Activated CD8-positive, alpha-beta memory T cell treated with anti-CD3 and anti-CD28 coated beads, Interleukin-2, amount 10 ng/mL, durations not matched to agents 7 days and 5 days (primary cell): ENCODE measurements around the gene NR6A1. TPM values are rescaled to one million over a fixed set of nuclear protein-coding genes. Genes with fewer than 3 reads are reported as not detected.

ENCODE experiments used
- ATAC-seq: fragments of 150-1000 bp; cut with Tn5 transposase; one replicate; pipeline ENCODE4 v1.10.0; 2021; ENCODE audit warnings: moderate library complexity
- CTCF ChIA-PET: fragments of 350-600 bp; sonication (Branson Sonifier 250); formaldehyde crosslinking; loops from one replicate; lab custom pipeline; 2021; ENCODE audit warnings: antibody characterized with exemption; lab: Charles Lee
- DNase-seq: peaks from one replicate; pipeline ENCODE4 v3.0.0-alpha.2; 2020
- H3K27ac Mint-ChIP-seq: one replicate; pipeline ENCODE4 v1.8.0; 2021; ENCODE audit warnings: mild to moderate bottlenecking, mixed read lengths
- H3K27me3 Mint-ChIP-seq: one replicate; pipeline ENCODE4 v1.8.0; 2021; ENCODE audit warnings: mixed read lengths
- H3K36me3 Mint-ChIP-seq: one replicate; pipeline ENCODE4 v1.8.0; 2021; ENCODE audit warnings: mild to moderate bottlenecking, mixed read lengths
- H3K4me1 Mint-ChIP-seq: one replicate; pipeline ENCODE4 v1.8.0; 2021; ENCODE audit warnings: mixed read lengths
- H3K4me3 Mint-ChIP-seq: one replicate; pipeline ENCODE4 v1.8.0; 2021; ENCODE audit warnings: mild to moderate bottlenecking, moderate library complexity, mixed read lengths
- H3K9me3 Mint-ChIP-seq: one replicate; pipeline ENCODE4 v1.8.0; 2022; ENCODE audit warnings: low read depth, mixed read lengths
- total RNA-seq, 2 experiments: library from RNA; stranded (reverse); gene quantifications; one replicate each; pipeline ENCODE4 v1.2.3, GENCODE V29; 2021

The NR6A1 gene
- total RNA-seq, 2 experiments from 2014 or later = 0.44 to 1.2 TPM

GRCh38 chr9:124718928-124719327, 52.2 kb downstream of the NR6A1 start:
- CTCF ChIA-PET = no interaction called here
- no peak for DNase-seq
- Mint-ChIP-seq H3K27ac (no peak overlapping the region), H3K27me3 (peaks cover 21% of the 10 kb centered on the region), H3K36me3 (no peaks in the 10 kb centered on the region), H3K4me3 (no peak overlapping the region), H3K4me1 (peaks cover 3% of the 10 kb centered on the region), H3K9me3 (no peaks in the 10 kb centered on the region)
- no peak for ATAC-seq

- CTCF ChIA-PET = interaction anchor here (1.0 to 1.1 kb wide), 2 partner anchors 10 to 100 kb away, joined by 3 read pairs; no protein-coding TSS in a partner anchor
- Mint-ChIP-seq H3K27me3 (peaks cover 20% of the 10 kb centered on the region), H3K27ac (no peak overlapping the region), H3K4me3 (no peak overlapping the region), H3K36me3 (no peaks in the 10 kb centered on the region), H3K4me1 (peaks cover 3% of the 10 kb centered on the region), H3K9me3 (no peaks in the 10 kb centered on the region)
- ATAC-seq (no peak), DNase-seq (no peak)
Measured at GRCh38 chr9:124717597-124717996, 53.5 kb downstream of the NR6A1 start.

DNA sequence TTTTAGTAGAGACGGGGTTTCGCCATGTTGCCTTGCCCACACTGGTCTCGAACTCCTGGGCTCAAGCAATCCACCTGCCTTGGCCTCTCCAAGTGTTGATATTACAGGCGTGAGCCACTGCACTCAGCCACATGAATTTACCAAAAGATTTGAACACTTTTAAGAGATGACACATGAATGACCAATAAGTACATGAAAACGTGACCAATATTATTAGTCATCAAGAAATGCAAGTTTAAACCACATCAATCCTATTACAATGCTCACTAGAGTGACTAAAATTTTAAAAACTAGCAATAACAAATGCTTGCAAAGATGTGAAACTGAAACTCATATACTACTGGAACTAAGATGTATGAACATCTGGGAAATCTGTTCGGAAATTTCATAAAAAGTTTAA, 54.3 kb downstream of the NR6A1 start:
- Mint-ChIP-seq H3K9me3 (no peaks in the 10 kb centered on the region), H3K27me3 (peaks cover 19% of the 10 kb centered on the region), H3K27ac (no peak overlapping the region), H3K4me3 (no peak overlapping the region), H3K36me3 (no peaks in the 10 kb centered on the region), H3K4me1 (peaks cover 6% of the 10 kb centered on the region)
- ATAC-seq (peak; percentile 16), DNase-seq (no peak)
- CTCF ChIA-PET = interaction anchor here (1.0 to 1.6 kb wide), 3 partner anchors 48 to 99 kb away, joined by 3 to 4 read pairs (median 3); no protein-coding TSS in a partner anchor

DNA sequence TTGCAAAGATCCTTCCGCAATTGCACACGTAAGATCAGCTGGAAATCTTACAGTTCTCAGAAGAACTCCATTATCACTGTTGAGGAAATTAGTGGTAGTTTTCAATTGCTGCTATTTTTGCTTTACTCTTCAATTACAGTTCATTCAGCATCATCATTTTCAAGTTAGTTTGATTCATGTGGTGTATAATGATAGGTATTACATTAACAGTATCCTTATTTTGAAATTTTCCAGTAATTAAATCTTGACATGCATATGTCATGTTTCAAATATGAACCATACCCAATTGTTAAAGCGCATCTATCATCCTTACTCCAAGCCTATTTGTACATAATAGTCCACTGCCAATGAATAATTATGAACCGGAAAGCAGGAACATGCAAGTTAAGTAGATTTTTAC, 60.3 kb downstream of the NR6A1 start:
- peaks cover 19% of the 10 kb centered on the region for H3K27me3 Mint-ChIP-seq
- peaks cover 4% of the 10 kb centered on the region for H3K4me1 Mint-ChIP-seq
- H3K27ac Mint-ChIP-seq = no peak overlapping the region
- no peak overlapping the region for H3K4me3 Mint-ChIP-seq
- CTCF ChIA-PET = interaction anchor here (0.6 to 4.5 kb wide), 8 partner anchors 75 to 664 kb away, joined by 3 to 63 read pairs (median 4); partner anchors contain the start of gene WDR38
- H3K36me3 Mint-ChIP-seq = no peaks in the 10 kb centered on the region
- H3K9me3 Mint-ChIP-seq = no peaks in the 10 kb centered on the region
- ATAC-seq (no peak), DNase-seq (no peak)

- Mint-ChIP-seq H3K4me1 (peaks cover 4% of the 10 kb centered on the region), H3K36me3 (no peaks in the 10 kb centered on the region), H3K27me3 (peaks cover 19% of the 10 kb centered on the region), H3K4me3 (no peak overlapping the region), H3K9me3 (no peaks in the 10 kb centered on the region), H3K27ac (no peak overlapping the region)
- no peak for ATAC-seq
- no peak for DNase-seq
- CTCF ChIA-PET = interaction anchor here (1.5 to 2.5 kb wide), 2 partner anchors 92 to 158 kb away, joined by 5 to 13 read pairs; no protein-coding TSS in a partner anchor
Measured at GRCh38 chr9:124709292-124709690, 61.8 kb downstream of the NR6A1 start.

- ATAC-seq (no peak), DNase-seq (no peak)
- H3K4me3 Mint-ChIP-seq = no peak overlapping the region
- no peaks in the 10 kb centered on the region for H3K9me3 Mint-ChIP-seq
- no peaks in the 10 kb centered on the region for H3K36me3 Mint-ChIP-seq
- peaks cover 4% of the 10 kb centered on the region for H3K4me1 Mint-ChIP-seq
- H3K27me3 Mint-ChIP-seq = peaks cover 19% of the 10 kb centered on the region
- CTCF ChIA-PET = interaction anchor here (1.5 to 2.5 kb wide), 2 partner anchors 91 to 157 kb away, joined by 5 to 13 read pairs; no protein-coding TSS in a partner anchor
- no peak overlapping the region for H3K27ac Mint-ChIP-seq
Measured at GRCh38 chr9:124708633-124709291, 62.3 kb downstream of the NR6A1 start.

GRCh38 chr9:124708074-124708473, 63.0 kb downstream of the NR6A1 start:
- no peak overlapping the region for H3K27ac Mint-ChIP-seq
- CTCF ChIA-PET = interaction anchor here (1.0 to 2.5 kb wide), 4 partner anchors 10 to 156 kb away, joined by 3 to 13 read pairs (median 5); no protein-coding TSS in a partner anchor

GRCh38 chr9:124707666-124708065, 63.4 kb downstream of the NR6A1 start:
- ATAC-seq (no peak), DNase-seq (no peak)
- CTCF ChIA-PET = interaction anchor here (1.0 to 2.5 kb wide), 3 partner anchors 10 to 90 kb away, joined by 3 to 13 read pairs (median 5); no protein-coding TSS in a partner anchor
- peaks cover 15% of the 10 kb centered on the region for H3K27me3 Mint-ChIP-seq
- H3K36me3 Mint-ChIP-seq = no peaks in the 10 kb centered on the region
- H3K4me1 Mint-ChIP-seq = peaks cover 4% of the 10 kb centered on the region
- no peak overlapping the region for H3K27ac Mint-ChIP-seq
- no peak overlapping the region for H3K4me3 Mint-ChIP-seq
- H3K9me3 Mint-ChIP-seq = no peaks in the 10 kb centered on the region

More at GRCh38 chr9:124708074-124708473, 63.0 kb downstream of the NR6A1 start:
- Mint-ChIP-seq H3K4me1 (peaks cover 4% of the 10 kb centered on the region), H3K27me3 (peaks cover 16% of the 10 kb centered on the region), H3K9me3 (no peaks in the 10 kb centered on the region), H3K4me3 (no peak overlapping the region), H3K36me3 (no peaks in the 10 kb centered on the region)
- DNase-seq (no peak), ATAC-seq (no peak)

DNA sequence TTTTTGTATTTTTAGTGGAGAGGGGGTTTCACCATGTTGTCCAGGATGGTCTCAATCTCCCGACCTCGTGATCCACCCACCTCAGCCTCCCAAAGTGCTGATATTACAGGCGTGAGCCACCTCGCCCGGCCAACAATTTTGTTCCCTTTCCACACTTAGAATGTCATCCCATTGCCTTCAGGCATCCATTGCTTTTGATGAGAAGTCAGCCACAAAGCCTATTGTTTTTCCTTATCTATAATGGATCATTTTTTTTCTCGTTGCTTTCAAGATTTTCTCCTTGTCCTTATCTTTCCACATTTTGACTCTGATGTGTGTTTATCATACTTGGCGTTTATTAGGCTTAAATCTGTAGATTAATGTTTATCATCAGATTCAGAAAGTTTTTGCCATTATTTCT, 64.4 kb downstream of the NR6A1 start:
- Mint-ChIP-seq H3K36me3 (no peaks in the 10 kb centered on the region), H3K9me3 (no peaks in the 10 kb centered on the region), H3K4me1 (no peaks in the 10 kb centered on the region), H3K27ac (no peak overlapping the region), H3K4me3 (no peak overlapping the region), H3K27me3 (peaks cover 13% of the 10 kb centered on the region)
- ATAC-seq (no peak), DNase-seq (no peak)
- CTCF ChIA-PET = no interaction called here

- CTCF ChIA-PET = no interaction called here
- no peaks in the 10 kb centered on the region for H3K36me3 Mint-ChIP-seq
- H3K9me3 Mint-ChIP-seq = no peaks in the 10 kb centered on the region
- H3K27ac Mint-ChIP-seq = no peak overlapping the region
- no peaks in the 10 kb centered on the region for H3K4me1 Mint-ChIP-seq
- no peaks in the 10 kb centered on the region for H3K27me3 Mint-ChIP-seq
- no peak overlapping the region for H3K4me3 Mint-ChIP-seq
- ATAC-seq = no peak
- DNase-seq = no peak
Measured at GRCh38 chr9:124699575-124699974, 71.5 kb downstream of the NR6A1 start.

DNA sequence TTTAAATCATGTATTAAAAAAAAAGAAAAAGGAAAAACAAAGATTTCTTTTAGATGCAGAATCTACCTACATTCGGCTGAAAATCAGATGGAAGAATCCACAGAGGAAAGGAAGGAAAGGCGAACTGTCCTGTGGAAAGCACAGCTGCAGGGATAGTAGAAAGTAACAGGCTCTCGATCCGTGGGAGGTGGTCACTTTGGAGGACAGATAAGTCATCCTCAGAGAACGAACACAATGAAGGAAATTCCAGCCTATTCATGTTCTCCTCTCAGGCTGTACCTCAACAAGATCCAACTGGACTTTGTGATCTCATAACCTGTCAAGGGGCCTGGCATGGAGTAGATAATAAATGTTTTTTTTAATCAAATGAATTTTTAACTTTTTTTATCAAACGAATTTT, 72.8 kb downstream of the NR6A1 start:
- Mint-ChIP-seq H3K4me3 (no peak overlapping the region), H3K27me3 (peaks cover 2% of the 10 kb centered on the region), H3K9me3 (no peaks in the 10 kb centered on the region), H3K36me3 (no peaks in the 10 kb centered on the region), H3K27ac (no peak overlapping the region), H3K4me1 (no peaks in the 10 kb centered on the region)
- no peak for DNase-seq
- no peak for ATAC-seq
- CTCF ChIA-PET = interaction anchor here (0.8 kb wide), 1 partner anchor 13 kb away, joined by 4 read pairs; no protein-coding TSS in a partner anchor

DNA sequence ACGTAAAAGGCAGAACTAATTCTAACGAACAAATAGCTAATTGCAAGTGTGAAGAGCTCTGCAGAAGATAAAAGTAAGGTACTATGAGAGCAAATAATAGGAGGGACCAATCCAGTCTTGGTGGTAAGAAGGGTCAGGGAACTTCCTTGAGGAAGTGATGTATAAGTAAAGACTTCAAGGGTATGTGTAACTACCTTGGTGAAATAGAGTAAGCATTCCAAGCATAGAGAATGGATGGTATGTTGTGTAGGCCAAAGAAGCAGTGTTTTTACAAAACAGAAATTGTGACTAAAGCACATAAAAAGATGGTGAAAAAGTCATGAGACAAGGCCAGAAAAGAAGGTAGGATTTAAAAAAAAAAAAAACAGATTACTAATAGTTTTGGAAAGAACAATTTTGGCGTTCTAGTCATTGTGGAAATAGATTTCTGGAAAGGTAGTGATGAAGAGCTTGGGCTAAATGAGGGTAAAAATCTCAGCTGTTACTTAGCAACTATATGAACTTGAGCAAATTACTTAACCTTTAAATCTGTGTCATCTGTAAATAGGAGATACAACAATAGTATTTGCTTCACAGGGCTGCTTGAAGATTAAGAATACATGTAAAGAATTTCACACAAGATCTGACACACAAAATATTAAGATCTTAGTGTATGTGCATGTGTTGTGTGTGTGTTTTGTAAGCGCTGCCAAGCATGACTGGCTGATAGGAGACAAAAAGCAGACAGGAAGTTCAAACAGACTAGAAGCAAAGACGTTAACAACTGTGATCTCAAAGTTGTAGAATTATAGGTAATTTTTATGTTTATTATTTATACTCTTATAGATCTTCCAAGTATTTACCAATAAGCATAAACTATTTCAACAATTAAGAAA, 73.5 kb downstream of the NR6A1 start:
- no peaks in the 10 kb centered on the region for H3K9me3 Mint-ChIP-seq
- CTCF ChIA-PET = no interaction called here
- DNase-seq (no peak), ATAC-seq (no peak)
- H3K4me1 Mint-ChIP-seq = no peaks in the 10 kb centered on the region
- no peaks in the 10 kb centered on the region for H3K36me3 Mint-ChIP-seq
- H3K27me3 Mint-ChIP-seq = peaks cover 2% of the 10 kb centered on the region
- no peak overlapping the region for H3K27ac Mint-ChIP-seq
- H3K4me3 Mint-ChIP-seq = no peak overlapping the region

GRCh38 chr9:124696101-124696500, 75.0 kb downstream of the NR6A1 start:
- Mint-ChIP-seq H3K27me3 (peaks cover 6% of the 10 kb centered on the region), H3K36me3 (no peaks in the 10 kb centered on the region), H3K27ac (no peak overlapping the region), H3K4me1 (no peaks in the 10 kb centered on the region), H3K4me3 (no peak overlapping the region), H3K9me3 (no peaks in the 10 kb centered on the region)
- CTCF ChIA-PET = interaction anchor here (0.7 kb wide), 1 partner anchor 47 kb away, joined by 3 read pairs; no protein-coding TSS in a partner anchor
- ATAC-seq (no peak), DNase-seq (no peak)
